ENCODE data around the gene MOB2. TPM values are rescaled to one million over a fixed set of nuclear protein-coding genes. Genes with fewer than 3 reads are reported as not detected.

Gene MOB2
- total RNA-seq, 4 donors from 2014 or later, result 63.8 to 104 (median 95.8) TPM

DNA sequence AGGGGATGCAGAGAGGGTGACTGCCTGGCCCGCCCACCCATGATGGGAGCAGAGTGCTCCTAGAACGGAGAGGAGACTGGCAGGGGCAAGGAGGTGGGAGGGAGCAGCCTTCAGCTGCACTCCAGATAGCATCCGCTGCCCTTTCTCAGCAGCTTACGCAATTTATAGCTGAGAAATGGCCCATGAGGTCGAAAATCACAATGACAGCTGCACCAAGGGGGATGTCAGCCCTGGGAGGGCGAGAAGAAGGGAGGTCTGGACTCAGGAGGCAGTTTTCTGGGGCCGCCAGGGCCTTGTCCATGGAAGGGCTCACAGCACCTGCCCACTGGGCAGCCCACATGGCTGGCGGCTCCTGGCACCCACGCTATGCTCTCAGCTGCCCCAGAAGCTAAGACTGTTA, 17.6 kb upstream of the MOB2 start:
- no peak overlapping the region for H3K4me3 ChIP-seq
- DNase-seq (ENCODE audit: low spot score in 2 of 2), result no peak
- peaks cover 71% of the 10 kb centered on the region for H3K4me1 ChIP-seq
- TF ChIP-seq CTCF (IDR thresholded peaks at IDR 0.05), result no peak
- TF ChIP-seq POLR2A (IDR thresholded peaks at IDR 0.05), result no peak
- no peak for TF ChIP-seq EP300 (IDR thresholded peaks at IDR 0.05)
- no peak for TF ChIP-seq POLR2AphosphoS5 (IDR thresholded peaks at IDR 0.05)
- peak overlapping the region; percentile 66 for H3K27ac ChIP-seq
- no peaks in the 10 kb centered on the region for H3K27me3 ChIP-seq
- WGBS, result 45% methylated on average over 6 of the region's 9 CpGs
- no peaks in the 10 kb centered on the region for H3K9me3 ChIP-seq
- H3K36me3 ChIP-seq, result peaks cover 9% of the 10 kb centered on the region

- no peak for DNase-seq (ENCODE audit: low spot score in 2 of 2)
- H3K4me1 ChIP-seq, result peaks cover 71% of the 10 kb centered on the region
- H3K27ac ChIP-seq, result peak overlapping the region; percentile 66
- WGBS, result 6% methylated on average over 4 of the region's 14 CpGs
- peaks cover 9% of the 10 kb centered on the region for H3K36me3 ChIP-seq
- H3K9me3 ChIP-seq, result no peaks in the 10 kb centered on the region
- TF ChIP-seq POLR2A (IDR thresholded peaks at IDR 0.05) (no peak), CTCF (IDR thresholded peaks at IDR 0.05) (no peak), EP300 (IDR thresholded peaks at IDR 0.05) (no peak), POLR2AphosphoS5 (IDR thresholded peaks at IDR 0.05) (no peak)
- no peak overlapping the region for H3K4me3 ChIP-seq
- H3K27me3 ChIP-seq, result no peaks in the 10 kb centered on the region
These were observed 17.1 kb upstream of the MOB2 start for GRCh38 chr11:1503708-1504104.

DNA sequence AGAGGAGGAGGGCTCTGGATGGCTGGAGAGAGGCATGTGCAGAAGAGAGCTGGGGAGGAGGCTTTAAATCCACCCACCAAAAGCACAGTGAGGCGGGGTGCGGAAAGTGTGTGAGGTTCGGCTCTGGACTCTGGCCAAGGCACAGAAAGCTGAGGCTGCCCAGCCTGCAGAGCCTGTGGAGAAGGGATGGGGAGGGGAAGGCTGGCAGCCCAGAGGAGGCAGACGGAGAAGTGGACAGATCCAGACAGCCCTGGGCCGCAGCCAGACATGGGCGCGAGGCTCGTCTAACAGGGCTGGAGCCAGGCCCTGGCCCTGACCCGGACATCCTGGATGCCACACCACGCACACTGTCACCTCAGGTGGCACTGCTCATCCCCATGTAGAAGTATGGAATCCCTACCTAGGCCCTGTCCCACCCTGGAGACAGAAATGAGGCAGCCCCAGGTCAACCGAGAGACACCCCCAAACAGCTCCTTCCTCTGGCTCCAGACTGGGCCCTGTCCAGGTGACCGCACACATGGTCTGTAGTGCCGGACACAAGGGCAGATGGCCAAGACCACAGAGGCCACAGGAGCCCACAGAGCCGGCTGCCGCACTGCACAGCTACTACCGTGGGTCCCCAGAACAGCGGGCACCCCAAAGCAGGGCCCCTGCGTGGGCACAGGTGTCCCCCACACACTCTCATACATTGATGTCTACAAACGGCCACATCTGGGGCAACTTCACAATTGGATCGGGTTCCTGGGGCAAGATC, 16.6 kb upstream of the MOB2 start:
- Histone ChIP-seq H3K4me1 (peaks cover 67% of the 10 kb centered on the region), H3K36me3 (peaks cover 9% of the 10 kb centered on the region), H3K9me3 (no peaks in the 10 kb centered on the region), H3K27ac (peak overlapping the region; percentile 66), H3K27me3 (no peaks in the 10 kb centered on the region), H3K4me3 (no peak overlapping the region)
- DNase-seq (ENCODE audit: low spot score in 2 of 2), result no peak
- WGBS, result 47% methylated on average over 15 of the region's 20 CpGs
- no peak for TF ChIP-seq POLR2AphosphoS5 (IDR thresholded peaks at IDR 0.05)
- TF ChIP-seq CTCF (IDR thresholded peaks at IDR 0.05), result no peak
- no peak for TF ChIP-seq EP300 (IDR thresholded peaks at IDR 0.05)
- no peak for TF ChIP-seq POLR2A (IDR thresholded peaks at IDR 0.05)

GRCh38 chr11:1502168-1502953, 15.8 kb upstream of the MOB2 start:
- Histone ChIP-seq H3K4me3 (no peak overlapping the region), H3K27me3 (no peaks in the 10 kb centered on the region), H3K36me3 (peaks cover 9% of the 10 kb centered on the region), H3K4me1 (peaks cover 65% of the 10 kb centered on the region), H3K27ac (no peak overlapping the region), H3K9me3 (no peaks in the 10 kb centered on the region)
- 80% methylated on average over 5 of the region's 24 CpGs for WGBS
- no peak for DNase-seq (ENCODE audit: low spot score in 2 of 2)
- TF ChIP-seq POLR2AphosphoS5 (IDR thresholded peaks at IDR 0.05), result no peak
- TF ChIP-seq CTCF (IDR thresholded peaks at IDR 0.05), result no peak
- no peak for TF ChIP-seq POLR2A (IDR thresholded peaks at IDR 0.05)
- TF ChIP-seq EP300 (IDR thresholded peaks at IDR 0.05), result no peak

All from suprapubic skin (tissue), 4 donors.